ENCODE measurements around the gene TMTC1.

The TMTC1 gene

DNA sequence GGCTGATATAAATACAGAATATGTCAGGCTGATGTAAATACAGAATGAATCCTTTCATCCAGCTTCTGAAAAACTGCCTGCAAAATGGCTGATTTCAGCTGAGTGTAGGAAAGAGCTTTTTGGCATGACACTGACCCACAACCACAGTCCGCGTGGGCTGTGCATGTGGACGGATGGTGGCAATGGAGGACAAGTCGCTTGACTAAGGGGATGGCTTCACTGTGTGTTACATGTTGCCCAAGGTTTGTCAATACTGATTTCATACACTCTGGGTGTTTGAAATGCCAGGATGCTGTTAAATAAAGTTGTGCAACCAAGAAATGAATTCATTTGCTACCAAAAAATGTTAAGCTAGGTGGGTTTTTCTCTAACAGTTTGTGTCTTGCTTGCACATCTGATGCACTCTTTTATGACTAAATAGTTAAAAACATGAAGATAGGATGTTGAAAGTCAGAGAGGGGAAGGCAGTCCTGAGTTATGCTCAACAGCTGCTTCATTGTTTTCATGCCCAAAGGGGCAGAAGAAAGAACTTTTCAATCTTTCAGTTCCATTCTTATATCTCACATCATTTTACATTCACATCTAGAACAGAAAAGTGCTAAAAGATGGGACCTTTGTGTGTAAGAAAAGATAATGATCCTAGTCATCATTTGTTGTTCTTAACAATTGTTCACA lies 249.8 kb downstream of the TMTC1 start:
- no peaks in the 10 kb centered on the region for H3K27me3 ChIP-seq (ENCODE audit: control insufficient read depth, insufficient read depth, low read length)
- H3K36me3 ChIP-seq (ENCODE audit: control insufficient read depth, insufficient read depth, low read length), result no peaks in the 10 kb centered on the region
- no peak overlapping the region for H3K4me3 ChIP-seq (ENCODE audit: low read depth, low read length)
- no peak overlapping the region for H3K27ac ChIP-seq (ENCODE audit: low read depth, low read length)
- H3K9me3 ChIP-seq (ENCODE audit: control insufficient read depth, insufficient read depth, low read depth, low read length), result no peaks in the 10 kb centered on the region
- no peak overlapping the region for H3K9ac ChIP-seq (ENCODE audit: low read length)
- no peaks in the 10 kb centered on the region for H3K4me1 ChIP-seq (ENCODE audit: control insufficient read depth, insufficient read depth, low read length)

- no peaks in the 10 kb centered on the region for H3K9me3 ChIP-seq (ENCODE audit: control insufficient read depth, insufficient read depth, low read depth, low read length)
These were observed 252.3 kb downstream of the TMTC1 start for GRCh38 chr12:29531471-29531870.

DNA sequence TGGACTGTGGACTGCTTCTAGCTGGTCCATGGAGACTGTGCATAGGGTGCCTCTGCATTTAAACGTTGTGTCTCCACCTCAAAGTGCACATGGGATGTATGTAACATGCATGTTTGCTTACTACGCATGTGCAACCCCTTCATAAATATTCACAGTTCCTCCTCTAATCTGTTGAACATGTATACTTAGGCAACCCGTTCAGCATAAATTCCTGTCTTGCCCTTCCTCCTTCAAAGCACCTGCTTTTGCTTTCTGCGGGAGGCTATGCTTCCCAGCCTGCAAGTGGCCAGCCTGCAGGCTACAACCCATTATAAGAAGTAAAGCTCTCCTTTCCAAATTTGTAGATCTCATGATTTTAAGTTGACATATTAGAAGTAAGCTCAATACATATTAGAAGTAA lies 253.3 kb downstream of the TMTC1 start:
- H3K9ac ChIP-seq (ENCODE audit: low read length), result no peak overlapping the region
- no peaks in the 10 kb centered on the region for H3K27me3 ChIP-seq (ENCODE audit: control insufficient read depth, insufficient read depth, low read length)
- no peaks in the 10 kb centered on the region for H3K9me3 ChIP-seq (ENCODE audit: control insufficient read depth, insufficient read depth, low read depth, low read length)
- no peaks in the 10 kb centered on the region for H3K36me3 ChIP-seq (ENCODE audit: control insufficient read depth, insufficient read depth, low read length)
- H3K4me1 ChIP-seq (ENCODE audit: control insufficient read depth, insufficient read depth, low read length), result no peaks in the 10 kb centered on the region
- no peak overlapping the region for H3K4me3 ChIP-seq (ENCODE audit: low read depth, low read length)
- no peak overlapping the region for H3K27ac ChIP-seq (ENCODE audit: low read depth, low read length)

More at GRCh38 chr12:29531471-29531870, 252.3 kb downstream of the TMTC1 start:
- no peaks in the 10 kb centered on the region for H3K4me1 ChIP-seq (ENCODE audit: control insufficient read depth, insufficient read depth, low read length)
- H3K4me3 ChIP-seq (ENCODE audit: low read depth, low read length), result no peak overlapping the region
- H3K36me3 ChIP-seq (ENCODE audit: control insufficient read depth, insufficient read depth, low read length), result no peaks in the 10 kb centered on the region
- no peaks in the 10 kb centered on the region for H3K27me3 ChIP-seq (ENCODE audit: control insufficient read depth, insufficient read depth, low read length)
- no peak overlapping the region for H3K27ac ChIP-seq (ENCODE audit: low read depth, low read length)
- H3K9ac ChIP-seq (ENCODE audit: low read length), result no peak overlapping the region

DNA sequence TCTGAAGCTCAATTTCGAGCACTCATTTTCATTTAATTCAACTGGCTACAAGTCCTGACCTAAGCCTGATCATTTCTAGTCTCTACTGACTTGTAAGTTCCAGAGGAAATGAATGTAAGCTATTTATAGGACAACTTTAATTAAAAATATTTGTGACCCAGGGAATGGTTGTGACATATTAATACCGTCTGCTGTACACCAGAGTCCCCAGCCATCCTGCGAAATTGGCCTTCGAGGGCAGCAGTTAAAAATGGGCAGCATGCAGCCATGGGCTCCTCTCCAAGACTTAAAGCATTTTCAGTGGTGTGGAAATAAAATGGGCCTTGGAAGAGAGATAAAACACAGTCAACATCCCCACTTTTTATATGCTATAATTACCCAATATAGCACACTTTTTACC lies 255.6 kb downstream of the TMTC1 start:
- no peaks in the 10 kb centered on the region for H3K4me1 ChIP-seq (ENCODE audit: control insufficient read depth, insufficient read depth, low read length)
- no peak overlapping the region for H3K9ac ChIP-seq (ENCODE audit: low read length)
- H3K36me3 ChIP-seq (ENCODE audit: control insufficient read depth, insufficient read depth, low read length), result no peaks in the 10 kb centered on the region
- no peak overlapping the region for H3K4me3 ChIP-seq (ENCODE audit: low read depth, low read length)
- no peak overlapping the region for H3K27ac ChIP-seq (ENCODE audit: low read depth, low read length)
- no peaks in the 10 kb centered on the region for H3K27me3 ChIP-seq (ENCODE audit: control insufficient read depth, insufficient read depth, low read length)
- no peaks in the 10 kb centered on the region for H3K9me3 ChIP-seq (ENCODE audit: control insufficient read depth, insufficient read depth, low read depth, low read length)

DNA sequence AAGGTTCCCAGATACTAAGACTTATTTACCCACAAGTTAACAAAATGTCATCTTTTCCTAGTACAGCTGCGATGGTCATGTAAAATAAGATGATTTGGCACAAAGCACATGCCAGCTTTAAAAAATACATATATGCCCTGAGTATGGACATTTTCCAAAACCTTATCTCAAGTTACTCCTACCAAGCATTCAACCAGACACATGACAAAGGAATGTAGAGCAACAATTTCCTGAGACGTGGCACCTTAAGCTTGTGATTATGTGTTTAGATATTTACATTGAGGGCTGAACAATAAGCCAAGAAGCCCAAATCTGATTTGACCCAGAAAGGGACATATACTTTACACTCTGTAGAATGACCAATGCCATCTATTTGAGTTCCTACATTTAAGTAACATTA lies 261.8 kb downstream of the TMTC1 start:
- Histone ChIP-seq H3K4me3 (ENCODE audit: low read depth, low read length) (no peak overlapping the region), H3K27me3 (ENCODE audit: control insufficient read depth, insufficient read depth, low read length) (no peaks in the 10 kb centered on the region), H3K36me3 (ENCODE audit: control insufficient read depth, insufficient read depth, low read length) (no peaks in the 10 kb centered on the region), H3K27ac (ENCODE audit: low read depth, low read length) (no peak overlapping the region), H3K9me3 (ENCODE audit: control insufficient read depth, insufficient read depth, low read depth, low read length) (no peaks in the 10 kb centered on the region), H3K4me1 (ENCODE audit: control insufficient read depth, insufficient read depth, low read length) (no peaks in the 10 kb centered on the region), H3K9ac (ENCODE audit: low read length) (no peak overlapping the region)

- Histone ChIP-seq H3K36me3 (ENCODE audit: control insufficient read depth, insufficient read depth, low read length) (no peaks in the 10 kb centered on the region), H3K9me3 (ENCODE audit: control insufficient read depth, insufficient read depth, low read depth, low read length) (no peaks in the 10 kb centered on the region), H3K9ac (ENCODE audit: low read length) (no peak overlapping the region), H3K4me1 (ENCODE audit: control insufficient read depth, insufficient read depth, low read length) (no peaks in the 10 kb centered on the region), H3K4me3 (ENCODE audit: low read depth, low read length) (no peak overlapping the region), H3K27ac (ENCODE audit: low read depth, low read length) (no peak overlapping the region), H3K27me3 (ENCODE audit: control insufficient read depth, insufficient read depth, low read length) (no peaks in the 10 kb centered on the region)
These were observed 264.1 kb downstream of the TMTC1 start for GRCh38 chr12:29519585-29520182.

DNA sequence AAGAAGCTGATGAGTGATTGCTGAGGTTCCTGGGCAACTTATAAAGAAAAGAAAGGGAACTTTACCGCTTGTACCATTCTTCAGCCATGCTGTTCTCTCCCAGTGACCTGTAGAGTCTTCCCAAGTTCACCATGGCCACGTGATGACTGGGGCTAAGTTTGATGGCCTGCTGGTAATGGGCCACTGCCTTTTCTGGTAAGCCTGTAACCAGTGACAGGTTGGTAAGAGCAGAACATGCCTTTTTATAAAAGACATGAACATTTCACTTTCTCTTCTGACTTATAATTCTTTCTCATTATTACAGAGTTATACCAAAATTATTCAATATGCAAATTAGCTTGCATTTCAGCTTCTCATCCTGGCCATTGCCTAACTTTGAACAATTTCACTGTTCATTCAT lies 265.3 kb downstream of the TMTC1 start:
- no peaks in the 10 kb centered on the region for H3K27me3 ChIP-seq (ENCODE audit: control insufficient read depth, insufficient read depth, low read length)
- H3K9ac ChIP-seq (ENCODE audit: low read length), result no peak overlapping the region
- H3K9me3 ChIP-seq (ENCODE audit: control insufficient read depth, insufficient read depth, low read depth, low read length), result no peaks in the 10 kb centered on the region
- no peaks in the 10 kb centered on the region for H3K4me1 ChIP-seq (ENCODE audit: control insufficient read depth, insufficient read depth, low read length)
- H3K27ac ChIP-seq (ENCODE audit: low read depth, low read length), result no peak overlapping the region
- H3K36me3 ChIP-seq (ENCODE audit: control insufficient read depth, insufficient read depth, low read length), result no peaks in the 10 kb centered on the region
- H3K4me3 ChIP-seq (ENCODE audit: low read depth, low read length), result no peak overlapping the region

GRCh38 chr12:29517264-29517663 lies 266.5 kb downstream of the TMTC1 start:
- H3K27ac ChIP-seq (ENCODE audit: low read depth, low read length), result no peak overlapping the region
- no peaks in the 10 kb centered on the region for H3K4me1 ChIP-seq (ENCODE audit: control insufficient read depth, insufficient read depth, low read length)
- no peaks in the 10 kb centered on the region for H3K36me3 ChIP-seq (ENCODE audit: control insufficient read depth, insufficient read depth, low read length)
- no peaks in the 10 kb centered on the region for H3K27me3 ChIP-seq (ENCODE audit: control insufficient read depth, insufficient read depth, low read length)
- no peak overlapping the region for H3K9ac ChIP-seq (ENCODE audit: low read length)
- no peaks in the 10 kb centered on the region for H3K9me3 ChIP-seq (ENCODE audit: control insufficient read depth, insufficient read depth, low read depth, low read length)
- no peak overlapping the region for H3K4me3 ChIP-seq (ENCODE audit: low read depth, low read length)

GRCh38 chr12:29516431-29516875 lies 267.3 kb downstream of the TMTC1 start:
- H3K9ac ChIP-seq (ENCODE audit: low read length), result no peak overlapping the region
- no peaks in the 10 kb centered on the region for H3K9me3 ChIP-seq (ENCODE audit: control insufficient read depth, insufficient read depth, low read depth, low read length)
- no peak overlapping the region for H3K27ac ChIP-seq (ENCODE audit: low read depth, low read length)
- no peaks in the 10 kb centered on the region for H3K27me3 ChIP-seq (ENCODE audit: control insufficient read depth, insufficient read depth, low read length)
- H3K4me1 ChIP-seq (ENCODE audit: control insufficient read depth, insufficient read depth, low read length), result no peaks in the 10 kb centered on the region
- H3K4me3 ChIP-seq (ENCODE audit: low read depth, low read length), result no peak overlapping the region
- H3K36me3 ChIP-seq (ENCODE audit: control insufficient read depth, insufficient read depth, low read length), result no peaks in the 10 kb centered on the region

GRCh38 chr12:29510591-29511185 lies 273.1 kb downstream of the TMTC1 start:
- H3K27ac ChIP-seq (ENCODE audit: low read depth, low read length), result no peak overlapping the region
- H3K36me3 ChIP-seq (ENCODE audit: control insufficient read depth, insufficient read depth, low read length), result no peaks in the 10 kb centered on the region
- no peaks in the 10 kb centered on the region for H3K27me3 ChIP-seq (ENCODE audit: control insufficient read depth, insufficient read depth, low read length)
- no peak overlapping the region for H3K9ac ChIP-seq (ENCODE audit: low read length)
- H3K4me3 ChIP-seq (ENCODE audit: low read depth, low read length), result no peak overlapping the region
- 0 out of 2 replicates have a peak, but pooled peaks cover 3% of the 10 kb centered on the region for H3K4me1 ChIP-seq (ENCODE audit: control insufficient read depth, insufficient read depth, low read length)
- no peaks in the 10 kb centered on the region for H3K9me3 ChIP-seq (ENCODE audit: control insufficient read depth, insufficient read depth, low read depth, low read length)

- 0 out of 2 replicates have a peak, but pooled peaks cover 3% of the 10 kb centered on the region for H3K4me1 ChIP-seq (ENCODE audit: control insufficient read depth, insufficient read depth, low read length)
- H3K36me3 ChIP-seq (ENCODE audit: control insufficient read depth, insufficient read depth, low read length), result no peaks in the 10 kb centered on the region
- H3K27ac ChIP-seq (ENCODE audit: low read depth, low read length), result no peak overlapping the region
- no peaks in the 10 kb centered on the region for H3K27me3 ChIP-seq (ENCODE audit: control insufficient read depth, insufficient read depth, low read length)
- no peak overlapping the region for H3K4me3 ChIP-seq (ENCODE audit: low read depth, low read length)
- no peak overlapping the region for H3K9ac ChIP-seq (ENCODE audit: low read length)
- no peaks in the 10 kb centered on the region for H3K9me3 ChIP-seq (ENCODE audit: control insufficient read depth, insufficient read depth, low read depth, low read length)
These were observed 274.2 kb downstream of the TMTC1 start for GRCh38 chr12:29509503-29509902.

Measured in HUES6 (cell line).